Measurements from ENCODE around the gene NCAPG.

Gene NCAPG

GRCh38 chr4:17876943-17877342, 66.2 kb downstream of the NCAPG start:
- Histone ChIP-seq H3K9me3 (no peaks in the 10 kb centered on the region), H3K27me3 (no peaks in the 10 kb centered on the region), H3K4me3 (ENCODE audit: low read depth in 1 of 2, low read length in 1 of 2) (no peak overlapping the region), H3K4me1 (ENCODE audit: control insufficient read depth in 1 of 2, insufficient read depth in 1 of 2, low read depth in 1 of 2, low read length in 1 of 2) (no peaks in the 10 kb centered on the region), H3K36me3 (no peaks in the 10 kb centered on the region), H3K27ac (no peak overlapping the region)
- TF ChIP-seq CTCF (IDR thresholded peaks at IDR 0.05), result no peak

- no peaks in the 10 kb centered on the region for H3K36me3 ChIP-seq
- H3K4me1 ChIP-seq (ENCODE audit: control insufficient read depth in 1 of 2, insufficient read depth in 1 of 2, low read depth in 1 of 2, low read length in 1 of 2), result no peaks in the 10 kb centered on the region
- H3K9me3 ChIP-seq, result no peaks in the 10 kb centered on the region
These were observed 66.9 kb downstream of the NCAPG start for GRCh38 chr4:17877661-17878060.

GRCh38 chr4:17884063-17884462, 73.3 kb downstream of the NCAPG start:
- no peak overlapping the region for H3K4me3 ChIP-seq (ENCODE audit: low read depth in 1 of 2, low read length in 1 of 2)
- H3K9me3 ChIP-seq, result no peaks in the 10 kb centered on the region
- H3K27ac ChIP-seq, result no peak overlapping the region
- peaks cover 8% of the 10 kb centered on the region for H3K36me3 ChIP-seq
- H3K27me3 ChIP-seq, result no peaks in the 10 kb centered on the region
- no peak for TF ChIP-seq CTCF (IDR thresholded peaks at IDR 0.05)
- no peaks in the 10 kb centered on the region for H3K4me1 ChIP-seq (ENCODE audit: control insufficient read depth in 1 of 2, insufficient read depth in 1 of 2, low read depth in 1 of 2, low read length in 1 of 2)

More at GRCh38 chr4:17877661-17878060, 66.9 kb downstream of the NCAPG start:
- no peak overlapping the region for H3K4me3 ChIP-seq (ENCODE audit: low read depth in 1 of 2, low read length in 1 of 2)
- no peak overlapping the region for H3K27ac ChIP-seq
- no peak for TF ChIP-seq CTCF (IDR thresholded peaks at IDR 0.05)
- no peaks in the 10 kb centered on the region for H3K27me3 ChIP-seq

- H3K4me1 ChIP-seq (ENCODE audit: control insufficient read depth in 1 of 2, insufficient read depth in 1 of 2, low read depth in 1 of 2, low read length in 1 of 2), result no peaks in the 10 kb centered on the region
- H3K27ac ChIP-seq, result no peak overlapping the region
- peaks cover 8% of the 10 kb centered on the region for H3K36me3 ChIP-seq
- no peaks in the 10 kb centered on the region for H3K9me3 ChIP-seq
- H3K4me3 ChIP-seq (ENCODE audit: low read depth in 1 of 2, low read length in 1 of 2), result no peak overlapping the region
- no peak for TF ChIP-seq CTCF (IDR thresholded peaks at IDR 0.05)
- H3K27me3 ChIP-seq, result no peaks in the 10 kb centered on the region
These were observed 73.7 kb downstream of the NCAPG start for GRCh38 chr4:17884511-17884910.

GRCh38 chr4:17889692-17890091, 78.9 kb downstream of the NCAPG start:
- Histone ChIP-seq H3K27ac (no peak overlapping the region), H3K4me1 (ENCODE audit: control insufficient read depth in 1 of 2, insufficient read depth in 1 of 2, low read depth in 1 of 2, low read length in 1 of 2) (no peaks in the 10 kb centered on the region), H3K36me3 (peaks cover 4% of the 10 kb centered on the region), H3K27me3 (no peaks in the 10 kb centered on the region), H3K4me3 (ENCODE audit: low read depth in 1 of 2, low read length in 1 of 2) (no peak overlapping the region), H3K9me3 (no peaks in the 10 kb centered on the region)
- TF ChIP-seq CTCF (IDR thresholded peaks at IDR 0.05), result no peak

- no peaks in the 10 kb centered on the region for H3K27me3 ChIP-seq
- no peak for TF ChIP-seq CTCF (IDR thresholded peaks at IDR 0.05)
- no peak overlapping the region for H3K27ac ChIP-seq
These were observed 83.6 kb downstream of the NCAPG start for GRCh38 chr4:17894421-17894820.

More at GRCh38 chr4:17894421-17894820, 83.6 kb downstream of the NCAPG start:
- no peak overlapping the region for H3K4me3 ChIP-seq (ENCODE audit: low read depth in 1 of 2, low read length in 1 of 2)
- no peaks in the 10 kb centered on the region for H3K36me3 ChIP-seq
- no peaks in the 10 kb centered on the region for H3K9me3 ChIP-seq
- no peaks in the 10 kb centered on the region for H3K4me1 ChIP-seq (ENCODE audit: control insufficient read depth in 1 of 2, insufficient read depth in 1 of 2, low read depth in 1 of 2, low read length in 1 of 2)
